Lower leg skin (tissue), 3 donors: ENCODE results near the gene BRD3OS.

Experiments
- POLR2A ChIP-seq, 2 donors: fragments of 450-650 bp; IDR thresholded peaks; one replicate each; pipeline ENCODE4 v1.6.1; 2016 to 2017; ENCODE audit warnings: antibody characterized with exemption in 2 of 2, mild to moderate bottlenecking in 1 of 2, moderate library complexity in 1 of 2
- TF ChIP-seq, protein P1 (sequence below), 3 donors: fragments of 450-650 bp; IDR thresholded peaks; one replicate each; pipeline ENCODE4 v1.5.1; 2016; ENCODE audit warnings: antibody characterized with exemption in 3 of 3, mild to moderate bottlenecking in 3 of 3, moderate library complexity in 2 of 3

DNA sequence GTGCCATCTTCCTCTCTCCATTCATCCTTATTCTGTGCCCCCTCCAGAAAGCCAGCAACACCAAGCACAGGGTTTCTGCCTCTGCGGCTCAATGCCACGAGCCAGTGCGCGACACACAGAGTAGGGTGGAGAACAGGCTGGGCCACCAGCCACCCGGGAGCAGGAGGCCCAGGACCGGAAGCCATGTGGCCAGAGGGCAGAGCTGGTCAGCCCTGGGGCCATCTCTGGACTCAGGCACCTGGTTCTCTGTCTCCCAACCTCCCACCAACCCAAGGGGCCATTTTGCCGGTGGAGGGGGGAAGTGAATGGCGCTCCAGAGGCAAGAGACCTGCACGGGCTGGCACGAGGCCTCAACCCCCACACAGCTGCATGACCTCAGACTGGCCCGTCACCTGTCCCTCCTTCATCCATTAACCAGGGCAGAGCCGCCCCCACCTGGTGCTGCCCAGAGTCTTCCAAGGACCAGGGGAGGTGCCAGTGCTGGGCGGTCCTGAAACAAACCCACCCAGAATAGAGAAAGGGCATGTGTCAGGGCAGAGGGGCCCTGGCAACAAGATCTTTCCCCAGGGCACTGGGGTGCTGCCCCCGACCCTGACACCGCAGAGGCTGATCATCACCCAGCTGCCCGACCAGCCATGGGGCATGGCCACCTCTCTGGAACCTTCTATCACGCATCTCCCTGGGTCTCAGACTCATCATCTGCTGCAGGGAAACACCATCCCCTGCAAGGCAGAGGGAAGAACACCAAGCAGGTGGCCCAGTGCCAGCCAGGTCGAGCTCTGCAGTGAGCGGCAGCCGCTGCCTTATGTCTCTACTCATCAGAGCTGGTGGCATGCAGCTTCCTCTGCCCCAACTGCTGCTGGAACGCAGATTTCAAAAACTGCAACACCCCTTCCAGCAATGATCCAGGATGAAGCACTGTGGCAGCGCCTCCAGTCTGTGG lies 45.1 kb upstream of the BRD3OS start:
- TF ChIP-seq, protein P1, sequence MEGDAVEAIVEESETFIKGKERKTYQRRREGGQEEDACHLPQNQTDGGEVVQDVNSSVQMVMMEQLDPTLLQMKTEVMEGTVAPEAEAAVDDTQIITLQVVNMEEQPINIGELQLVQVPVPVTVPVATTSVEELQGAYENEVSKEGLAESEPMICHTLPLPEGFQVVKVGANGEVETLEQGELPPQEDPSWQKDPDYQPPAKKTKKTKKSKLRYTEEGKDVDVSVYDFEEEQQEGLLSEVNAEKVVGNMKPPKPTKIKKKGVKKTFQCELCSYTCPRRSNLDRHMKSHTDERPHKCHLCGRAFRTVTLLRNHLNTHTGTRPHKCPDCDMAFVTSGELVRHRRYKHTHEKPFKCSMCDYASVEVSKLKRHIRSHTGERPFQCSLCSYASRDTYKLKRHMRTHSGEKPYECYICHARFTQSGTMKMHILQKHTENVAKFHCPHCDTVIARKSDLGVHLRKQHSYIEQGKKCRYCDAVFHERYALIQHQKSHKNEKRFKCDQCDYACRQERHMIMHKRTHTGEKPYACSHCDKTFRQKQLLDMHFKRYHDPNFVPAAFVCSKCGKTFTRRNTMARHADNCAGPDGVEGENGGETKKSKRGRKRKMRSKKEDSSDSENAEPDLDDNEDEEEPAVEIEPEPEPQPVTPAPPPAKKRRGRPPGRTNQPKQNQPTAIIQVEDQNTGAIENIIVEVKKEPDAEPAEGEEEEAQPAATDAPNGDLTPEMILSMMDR (IDR thresholded peaks at IDR 0.05), result no peak
- TF ChIP-seq POLR2A (IDR thresholded peaks at IDR 0.05), result no peak
